Measurements from ENCODE around the gene FOXL2NB. TPM values are rescaled to one million over a fixed set of nuclear protein-coding genes. Genes with fewer than 3 reads are reported as not detected.

The FOXL2NB gene
- total and polyA plus RNA-seq, 2 donors from 2014 or later, result not detected

GRCh38 chr3:138913766-138914165 lies 33.3 kb upstream of the FOXL2NB start:
- intact Hi-C loops (cut with DNase I), result no loop called here
- Histone ChIP-seq H3K4me3 (ENCODE audit: low read length in 3 of 3) (no peak overlapping the region), H3K4me1 (ENCODE audit: control insufficient read depth in 2 of 3, insufficient read depth in 2 of 3, low read depth in 1 of 3, low read length in 3 of 3) (peaks cover 0 to 6% (median 4%) of the 10 kb centered on the region in 3 donors), H3K9me3 (ENCODE audit: control insufficient read depth in 2 of 3, insufficient read depth in 1 of 3, low read length in 3 of 3) (no peaks in the 10 kb centered on the region), H3K27ac (ENCODE audit: low read depth in 2 of 2, low read length in 2 of 2) (no peak overlapping the region), H3K27me3 (ENCODE audit: control insufficient read depth, insufficient read depth, low read length) (no peaks in the 10 kb centered on the region), H3K9ac (ENCODE audit: low read length in 3 of 3) (no peak overlapping the region), H3K36me3 (ENCODE audit: control insufficient read depth in 2 of 3, insufficient read depth in 3 of 3, low read length in 3 of 3) (no peaks in the 10 kb centered on the region)
- DNase-seq, result no peak
- TF ChIP-seq CTCF (IDR thresholded peaks at IDR 0.05; ENCODE audit: borderline replicate concordance, extremely low read depth, insufficient read depth), result no peak
- FAIRE-seq, result no peak

GRCh38 chr3:138914870-138915502 lies 32.0 kb upstream of the FOXL2NB start:
- no peaks in the 10 kb centered on the region for H3K27me3 ChIP-seq (ENCODE audit: control insufficient read depth, insufficient read depth, low read length)
- intact Hi-C loops (cut with DNase I), result loop anchor here (5.0 kb wide), 1 partner anchor 323 kb away; the partner anchor contains the start of gene CEP70
- peak overlapping the region; percentile 36 to 86 (median 64) for H3K4me3 ChIP-seq (ENCODE audit: low read length in 3 of 3)
- peaks cover 0 to 6% (median 4%) of the 10 kb centered on the region in 3 donors for H3K4me1 ChIP-seq (ENCODE audit: control insufficient read depth in 2 of 3, insufficient read depth in 2 of 3, low read depth in 1 of 3, low read length in 3 of 3)
- no peak for TF ChIP-seq CTCF (IDR thresholded peaks at IDR 0.05; ENCODE audit: borderline replicate concordance, extremely low read depth, insufficient read depth)
- H3K27ac ChIP-seq (ENCODE audit: low read depth in 2 of 2, low read length in 2 of 2), result peak overlapping the region; percentile 47 to 92
- H3K9ac ChIP-seq (ENCODE audit: low read length in 3 of 3), result peak overlapping the region in 1 of 3 donors; percentile 52
- DNase-seq (no peak), FAIRE-seq (no peak)
- no peaks in the 10 kb centered on the region for H3K9me3 ChIP-seq (ENCODE audit: control insufficient read depth in 2 of 3, insufficient read depth in 1 of 3, low read length in 3 of 3)
- H3K36me3 ChIP-seq (ENCODE audit: control insufficient read depth in 2 of 3, insufficient read depth in 3 of 3, low read length in 3 of 3), result no peaks in the 10 kb centered on the region

GRCh38 chr3:138915503-138916498 lies 31.2 kb upstream of the FOXL2NB start:
- peak; percentile 81 for TF ChIP-seq CTCF (IDR thresholded peaks at IDR 0.05; ENCODE audit: borderline replicate concordance, extremely low read depth, insufficient read depth)
- FAIRE-seq (no peak), DNase-seq (peak; percentile 94 to 98 (median 95))
- no peaks in the 10 kb centered on the region for H3K9me3 ChIP-seq (ENCODE audit: control insufficient read depth in 2 of 3, insufficient read depth in 1 of 3, low read length in 3 of 3)
- H3K27ac ChIP-seq (ENCODE audit: low read depth in 2 of 2, low read length in 2 of 2), result peak overlapping the region; percentile 92
- H3K9ac ChIP-seq (ENCODE audit: low read length in 3 of 3), result peak overlapping the region; percentile 69 to 88 (median 80)
- intact Hi-C loops (cut with DNase I), result loop anchor here (5.0 kb wide), 1 partner anchor 324 kb away; the partner anchor contains the start of gene CEP70
- peaks cover 0 to 6% (median 4%) of the 10 kb centered on the region in 3 donors for H3K4me1 ChIP-seq (ENCODE audit: control insufficient read depth in 2 of 3, insufficient read depth in 2 of 3, low read depth in 1 of 3, low read length in 3 of 3)
- H3K4me3 ChIP-seq (ENCODE audit: low read length in 3 of 3), result peak overlapping the region; percentile 72 to 89 (median 86)
- H3K36me3 ChIP-seq (ENCODE audit: control insufficient read depth in 2 of 3, insufficient read depth in 3 of 3, low read length in 3 of 3), result no peaks in the 10 kb centered on the region
- H3K27me3 ChIP-seq (ENCODE audit: control insufficient read depth, insufficient read depth, low read length), result no peaks in the 10 kb centered on the region

Measured in kidney (tissue), 14 donors.